Gastrocnemius medialis (tissue), 4 donors: Measurements from ENCODE around the gene HNRNPC. TPM values are rescaled to one million over a fixed set of nuclear protein-coding genes. Genes with fewer than 3 reads are reported as not detected.
A peak's percentile ranks its signal among the peaks of the same experiment; 100 is the strongest.

Experiments used
- ATAC-seq, 2 donors: fragments of 150-250 bp; one replicate each; pipeline ENCODE4 v1.9.1; 2016
- DNase-seq, 2 donors: peaks; one replicate each; pipeline ENCODE4 v3.0.0-alpha.2; 2019
- H3K27ac ChIP-seq, 4 donors: fragments of 200-600 bp; sonication (generic); 1 replicate in 1 of 4; 2 replicates in 3 of 4; pipeline ENCODE4 v1.5.1; 2016 to 2018; ENCODE audit warnings: mild to moderate bottlenecking in 2 of 4, moderate library complexity in 1 of 4
- H3K27me3 ChIP-seq, 3 donors: fragments of 200-600 bp; sonication (generic) in 2 of 3; 1 replicate in 1 of 3; 2 replicates in 2 of 3; pipeline versions ENCODE4 v1.5.1 to v1.6.0; 2016 to 2019; ENCODE audit warnings: mild to moderate bottlenecking in 1 of 3, moderate library complexity in 1 of 3
- H3K36me3 ChIP-seq, 2 donors: fragments of 200-600 bp; sonication (generic) in 1 of 2; one replicate each; pipeline ENCODE4 v1.5.1; 2017 to 2018
- H3K4me1 ChIP-seq, 2 donors: fragments of 200-600 bp; sonication (generic) in 1 of 2; one replicate each; pipeline ENCODE4 v1.5.1; 2016 to 2017; ENCODE audit warnings: mild to moderate bottlenecking in 2 of 2
- H3K4me3 ChIP-seq, 4 donors: fragments of 200-600 bp; sonication (generic) in 3 of 4; 1 replicate in 1 of 4; 2 replicates in 3 of 4; pipeline ENCODE4 v1.5.1; 2016 to 2019; ENCODE audit warnings: mild to moderate bottlenecking in 2 of 4
- H3K9me3 ChIP-seq, 3 donors: fragments of 200-600 bp; sonication (generic) in 2 of 3; 1 replicate in 1 of 3; 2 replicates in 2 of 3; pipeline ENCODE4 v1.5.1; 2016 to 2019
- POLR2A ChIP-seq, 2 donors: fragments of 450-650 bp; IDR thresholded peaks; one replicate each; pipeline ENCODE4 v1.6.1; 2017; ENCODE audit warnings: antibody characterized with exemption in 2 of 2, mild to moderate bottlenecking in 2 of 2, moderate library complexity in 2 of 2
- in situ Hi-C, 4 donors: fragments of 200-750 bp; cut with MboI; loops; one replicate each; pipeline versions ENCODE4 v1.15.0 to v1.8.0; 2017; ENCODE audit warnings: low sequenced_read_pairs in 4 of 4
- intact Hi-C: fragments of 100-400 bp; cut with DNase I; formaldehyde crosslinking; loops from one replicate; pipeline ENCODE4 v1.15.1; 2023; ENCODE audit warnings: low total_unique reads
- total RNA-seq, 4 donors: library from RNA; depleted of rRNA; stranded (reverse); fragments of >200 nt; gene quantifications; one replicate each; pipeline versions ENCODE4 v1.1.0 to v1.2.3, GENCODE V29; 2016
- TF ChIP-seq, protein P1 (sequence below), 5 experiments: fragments of 450-650 bp in 3 of 5; fragments of 200-600 bp in 2 of 5; sonication (generic) in 2 of 5; IDR thresholded peaks in 4 of 5; conservative IDR thresholded peaks in 1 of 5; 1 replicate in 4 of 5; 2 replicates in 1 of 5; pipeline ENCODE4 v1.5.1; 2016 to 2019; ENCODE audit warnings: antibody characterized with exemption in 5 of 5, mild to moderate bottlenecking in 3 of 5, moderate library complexity in 3 of 5

Gene HNRNPC
- 100 to 1,000 TPM; 281 to 357 (median 318) TPM for total RNA-seq

DNA sequence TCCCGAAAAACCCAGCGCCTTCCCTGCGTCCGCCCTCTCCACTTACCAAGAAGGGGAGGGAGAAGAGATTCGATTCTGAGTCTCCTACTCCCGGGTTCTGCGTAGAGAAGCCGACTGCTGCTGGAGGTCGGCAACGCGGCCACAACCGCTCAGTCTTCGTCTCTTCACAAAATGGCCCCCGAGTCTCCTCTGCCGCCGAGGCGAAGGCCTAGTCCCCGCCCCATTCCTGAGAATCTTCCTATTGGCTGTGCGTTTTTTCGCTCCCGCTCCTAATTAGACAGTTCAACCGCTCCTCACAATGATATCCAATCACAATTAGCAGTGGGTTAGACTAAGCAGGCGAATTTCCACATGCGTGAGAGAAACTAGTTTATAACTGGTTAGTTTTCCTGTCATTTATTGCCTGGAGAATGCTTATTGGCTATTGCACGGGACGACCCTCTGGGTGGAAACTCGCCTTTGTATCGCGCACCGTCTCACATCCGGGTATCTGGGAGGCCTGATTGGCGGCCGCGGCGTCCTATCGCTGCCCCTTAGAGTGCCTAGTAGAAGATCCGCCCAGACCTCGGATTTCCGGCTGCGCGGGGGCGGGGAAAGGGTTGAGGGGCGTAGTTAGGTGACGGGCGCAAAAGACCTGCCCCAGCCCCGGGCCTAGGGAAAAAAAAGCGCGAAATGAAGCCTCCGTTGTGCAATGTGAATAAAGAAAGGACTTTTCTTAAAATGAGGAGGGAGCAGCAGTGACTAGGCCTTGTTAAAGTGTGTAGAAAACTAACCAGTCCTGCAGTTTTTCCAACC lies at the start of gene HNRNPC:
Gene HNRNPC (minus strand): TSS at position 191 of the 795 bp plus-strand sequence. CDS start 35,249 bp downstream, outside the sequence.
- Histone ChIP-seq H3K4me1 (peaks cover 34 to 38% of the 10 kb centered on the region in 2 donors), H3K9me3 (no peaks in the 10 kb centered on the region), H3K27ac (peak within 1 kb of the TSS; percentile 92 to 99 (median 95)), H3K36me3 (peaks cover 2 to 12% of the 10 kb centered on the region in 2 donors), H3K4me3 (peak within 1 kb of the TSS; percentile 69 to 95 (median 81)), H3K27me3 (no peaks in the 10 kb centered on the region)
- peak; percentile 95 to 96 for TF ChIP-seq POLR2A (IDR thresholded peaks at IDR 0.05)
- TF ChIP-seq, protein P1, sequence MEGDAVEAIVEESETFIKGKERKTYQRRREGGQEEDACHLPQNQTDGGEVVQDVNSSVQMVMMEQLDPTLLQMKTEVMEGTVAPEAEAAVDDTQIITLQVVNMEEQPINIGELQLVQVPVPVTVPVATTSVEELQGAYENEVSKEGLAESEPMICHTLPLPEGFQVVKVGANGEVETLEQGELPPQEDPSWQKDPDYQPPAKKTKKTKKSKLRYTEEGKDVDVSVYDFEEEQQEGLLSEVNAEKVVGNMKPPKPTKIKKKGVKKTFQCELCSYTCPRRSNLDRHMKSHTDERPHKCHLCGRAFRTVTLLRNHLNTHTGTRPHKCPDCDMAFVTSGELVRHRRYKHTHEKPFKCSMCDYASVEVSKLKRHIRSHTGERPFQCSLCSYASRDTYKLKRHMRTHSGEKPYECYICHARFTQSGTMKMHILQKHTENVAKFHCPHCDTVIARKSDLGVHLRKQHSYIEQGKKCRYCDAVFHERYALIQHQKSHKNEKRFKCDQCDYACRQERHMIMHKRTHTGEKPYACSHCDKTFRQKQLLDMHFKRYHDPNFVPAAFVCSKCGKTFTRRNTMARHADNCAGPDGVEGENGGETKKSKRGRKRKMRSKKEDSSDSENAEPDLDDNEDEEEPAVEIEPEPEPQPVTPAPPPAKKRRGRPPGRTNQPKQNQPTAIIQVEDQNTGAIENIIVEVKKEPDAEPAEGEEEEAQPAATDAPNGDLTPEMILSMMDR (IDR thresholded peaks at IDR 0.05 in 4 of 5, conservative IDR thresholded peaks at IDR 0.05 in 1 of 5), result no peak
- ATAC-seq, result peak; percentile 97 to 99
- intact Hi-C loops, result loop anchor here (2.0 to 10.0 kb wide), 7 partner anchors 113 to 937 kb away; partner anchors contain the start of genes CCNB1IP1, METTL3, RAB2B and RNASE4
- in situ Hi-C loops, result no loop called here
- peak; percentile 99 to 100 for DNase-seq

DNA sequence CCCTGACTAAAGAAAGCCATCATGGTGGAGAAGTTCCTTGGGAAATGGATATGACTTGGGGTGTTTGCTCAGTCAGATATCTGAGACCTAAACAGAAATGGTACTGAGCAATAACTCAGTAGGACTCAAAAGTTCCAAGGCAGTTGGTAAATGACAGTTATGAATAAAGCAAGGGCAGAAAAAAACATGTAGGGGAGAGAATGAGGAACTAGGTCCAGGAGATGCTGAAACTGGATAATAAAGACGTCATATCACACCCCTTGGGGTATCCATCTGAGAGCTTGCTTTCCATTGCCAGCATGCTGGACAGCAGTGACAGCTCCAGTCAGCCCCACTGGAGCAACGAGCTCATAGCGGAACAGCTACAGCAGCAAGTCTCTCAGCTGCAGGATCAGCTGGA lies 48.2 kb upstream of the HNRNPC start:
- no peak for ATAC-seq
- intact Hi-C loops, result no loop called here
- Histone ChIP-seq H3K27me3 (no peaks in the 10 kb centered on the region), H3K9me3 (no peaks in the 10 kb centered on the region), H3K4me3 (no peak overlapping the region), H3K36me3 (no peaks in the 10 kb centered on the region), H3K4me1 (no peaks in the 10 kb centered on the region), H3K27ac (no peak overlapping the region)
- TF ChIP-seq POLR2A (IDR thresholded peaks at IDR 0.05), result no peak
- TF ChIP-seq, protein P1 (IDR thresholded peaks at IDR 0.05 in 4 of 5, conservative IDR thresholded peaks at IDR 0.05 in 1 of 5), result no peak
- in situ Hi-C loops, result no loop called here
- DNase-seq, result no peak

DNA sequence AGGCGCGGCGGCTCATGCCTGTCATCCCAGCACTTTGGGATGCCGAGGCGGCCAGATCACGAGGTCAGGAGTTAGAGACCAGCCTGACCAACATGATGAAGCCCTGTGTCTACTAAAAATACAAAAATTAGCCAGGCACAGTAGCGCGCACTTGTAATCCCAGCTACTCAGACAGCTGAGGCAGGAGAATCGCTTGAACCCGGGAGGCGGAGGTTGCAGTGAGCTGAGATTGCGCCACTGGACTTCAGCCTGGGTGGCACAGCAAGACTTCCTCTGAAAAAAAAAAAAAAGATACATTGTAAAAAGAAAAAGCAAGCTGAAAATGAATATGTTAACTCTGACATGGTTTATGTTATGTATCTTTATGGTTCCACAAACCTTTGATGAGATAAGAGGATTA lies 44.3 kb upstream of the HNRNPC start:
- TF ChIP-seq POLR2A (IDR thresholded peaks at IDR 0.05), result no peak
- TF ChIP-seq, protein P1 (IDR thresholded peaks at IDR 0.05 in 4 of 5, conservative IDR thresholded peaks at IDR 0.05 in 1 of 5), result no peak
- Histone ChIP-seq H3K27ac (no peak overlapping the region), H3K9me3 (no peaks in the 10 kb centered on the region), H3K4me1 (no peaks in the 10 kb centered on the region), H3K4me3 (no peak overlapping the region), H3K36me3 (no peaks in the 10 kb centered on the region), H3K27me3 (no peaks in the 10 kb centered on the region)
- in situ Hi-C loops, result no loop called here
- no peak for ATAC-seq
- intact Hi-C loops, result no loop called here
- DNase-seq, result no peak

DNA sequence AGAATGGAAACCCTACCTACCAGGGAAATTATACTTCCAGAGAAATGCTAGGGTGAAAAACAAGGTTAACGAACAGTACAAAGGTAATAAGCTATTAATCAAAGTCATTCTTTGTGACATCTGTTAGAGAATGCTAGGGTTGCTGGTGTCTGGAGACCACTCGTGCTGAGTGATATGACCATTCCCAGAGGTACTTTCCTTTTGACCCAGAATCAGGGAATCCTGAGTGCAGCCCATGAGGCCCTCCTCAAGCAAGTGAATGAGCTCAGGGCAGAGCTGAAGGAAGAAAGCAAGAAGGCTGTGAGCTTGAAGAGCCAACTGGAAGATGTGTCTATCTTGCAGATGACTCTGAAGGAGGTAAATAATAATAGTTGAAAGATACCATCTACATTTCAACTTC lies 42.4 kb upstream of the HNRNPC start:
- Histone ChIP-seq H3K36me3 (no peaks in the 10 kb centered on the region), H3K27me3 (peaks cover 0 to 4% (median 0%) of the 10 kb centered on the region in 3 donors), H3K27ac (no peak overlapping the region), H3K4me3 (no peak overlapping the region), H3K9me3 (no peaks in the 10 kb centered on the region), H3K4me1 (no peaks in the 10 kb centered on the region)
- in situ Hi-C loops (no loop called here), intact Hi-C loops (no loop called here)
- ATAC-seq (no peak), DNase-seq (no peak)
- TF ChIP-seq, protein P1 (IDR thresholded peaks at IDR 0.05 in 4 of 5, conservative IDR thresholded peaks at IDR 0.05 in 1 of 5), result no peak
- TF ChIP-seq POLR2A (IDR thresholded peaks at IDR 0.05), result no peak
